C4-2B (cell line): ENCODE measurements around the gene PDGFD.

ENCODE experiments used
- H3K27ac ChIP-seq: fragments of 450-650 bp; 2 replicates; pipeline ENCODE4 v1.5.1; 2017
- CTCF ChIP-seq: fragments of 450-650 bp; conservative IDR thresholded peaks from 2 replicates; pipeline ENCODE4 v1.5.1; 2017; ENCODE audit warnings: mild to moderate bottlenecking
- ZFX ChIP-seq: fragments of 450-650 bp; IDR thresholded peaks from 2 replicates; pipeline ENCODE4 v1.6.1; 2017

Gene PDGFD

GRCh38 chr11:103928802-103929161 lies 235.2 kb downstream of the PDGFD start:
- TF ChIP-seq CTCF, result no peak
- TF ChIP-seq ZFX, result no peak

GRCh38 chr11:103928040-103928801 lies 235.7 kb downstream of the PDGFD start:
- TF ChIP-seq CTCF (no peak), ZFX (no peak)
- H3K27ac ChIP-seq, result no peak overlapping the region

More at GRCh38 chr11:103928802-103929161, 235.2 kb downstream of the PDGFD start:
- H3K27ac ChIP-seq, result no peak overlapping the region

- H3K27ac ChIP-seq, result no peak overlapping the region
- peak; percentile 46 for TF ChIP-seq CTCF
- no peak for TF ChIP-seq ZFX
Measured at GRCh38 chr11:103927535-103927934, 236.4 kb downstream of the PDGFD start.

- TF ChIP-seq ZFX (no peak), CTCF (no peak)
- H3K27ac ChIP-seq, result no peak overlapping the region
Measured at GRCh38 chr11:103926990-103927389, 237.0 kb downstream of the PDGFD start.

- no peak overlapping the region for H3K27ac ChIP-seq
- TF ChIP-seq CTCF, result no peak
- no peak for TF ChIP-seq ZFX
Measured at GRCh38 chr11:103924166-103925013, 239.6 kb downstream of the PDGFD start.

- TF ChIP-seq CTCF (no peak), ZFX (no peak)
- no peak overlapping the region for H3K27ac ChIP-seq
Measured at GRCh38 chr11:103923451-103923931, 240.5 kb downstream of the PDGFD start.

- TF ChIP-seq CTCF (no peak), ZFX (no peak)
- H3K27ac ChIP-seq, result no peak overlapping the region
Measured at GRCh38 chr11:103920933-103921332, 243.0 kb downstream of the PDGFD start.
